HG03354 (cell line): ENCODE data around the gene PCSK6.

Source experiments
- ATAC-seq: cut with Tn5 transposase; IDR thresholded peaks from one replicate; pipeline ENCODE4 v1.9.1; 2021; ENCODE audit warnings: mild to moderate bottlenecking; ENCODE audit not compliant: unreplicated experiment, poor library complexity, severe bottlenecking

Gene PCSK6

GRCh38 chr15:101438482-101439284 is 50.8 kb downstream of the PCSK6 start:
- no peak for ATAC-seq

- ATAC-seq: no peak
Observed at GRCh38 chr15:101437618-101438481, 51.7 kb downstream of the PCSK6 start.

- no peak for ATAC-seq
Observed at GRCh38 chr15:101437209-101437608, 52.3 kb downstream of the PCSK6 start.

- no peak for ATAC-seq
Observed at GRCh38 chr15:101436526-101436925, 53.0 kb downstream of the PCSK6 start.

- no peak for ATAC-seq
Observed at GRCh38 chr15:101435761-101436160, 53.7 kb downstream of the PCSK6 start.

GRCh38 chr15:101434032-101434920 is 55.2 kb downstream of the PCSK6 start:
- no peak for ATAC-seq

- no peak for ATAC-seq
Observed at GRCh38 chr15:101433396-101433795, 56.1 kb downstream of the PCSK6 start.

- ATAC-seq: no peak
Observed at GRCh38 chr15:101432982-101433381, 56.5 kb downstream of the PCSK6 start.

GRCh38 chr15:101431748-101432147 is 57.8 kb downstream of the PCSK6 start:
- ATAC-seq: no peak

GRCh38 chr15:101431301-101431700 is 58.2 kb downstream of the PCSK6 start:
- ATAC-seq: no peak

GRCh38 chr15:101429646-101430045 is 59.9 kb downstream of the PCSK6 start:
- ATAC-seq: no peak

- no peak for ATAC-seq
Observed at GRCh38 chr15:101429191-101429590, 60.3 kb downstream of the PCSK6 start.

GRCh38 chr15:101428758-101429157 is 60.7 kb downstream of the PCSK6 start:
- ATAC-seq: no peak

- no peak for ATAC-seq
Observed at GRCh38 chr15:101427606-101428487, 61.7 kb downstream of the PCSK6 start.

GRCh38 chr15:101426761-101427333 is 62.7 kb downstream of the PCSK6 start:
- ATAC-seq: no peak

- no peak for ATAC-seq
Observed at GRCh38 chr15:101425787-101426365, 63.6 kb downstream of the PCSK6 start.

- no peak for ATAC-seq
Observed at GRCh38 chr15:101424984-101425383, 64.5 kb downstream of the PCSK6 start.

- ATAC-seq: no peak
Observed at GRCh38 chr15:101420232-101420631, 69.3 kb downstream of the PCSK6 start.
